NCI-H187 (cell line): ENCODE results near the gene NDUFS5.
A peak's percentile ranks its signal among the peaks of the same experiment; 100 is the strongest.
"Not testable (repeated sequence)": the region's sequence is repeated elsewhere in the genome, so short reads cannot be mapped to it uniquely, and the experiment has no call there.

Experiments
- DNase-seq, 2 experiments: peaks; one replicate each; lab custom pipeline; 2025; lab: John Stamatoyannopoulos, UW

NDUFS5 gene

GRCh38 chr1:39026051-39026865, at the start of gene NDUFS5:
TSS of gene NDUFS5 (plus strand) at chr1:39026350. CDS start at chr1:39028725, 2,375 bp downstream.
- DNase-seq: peak; percentile 75 to 85

DNA sequence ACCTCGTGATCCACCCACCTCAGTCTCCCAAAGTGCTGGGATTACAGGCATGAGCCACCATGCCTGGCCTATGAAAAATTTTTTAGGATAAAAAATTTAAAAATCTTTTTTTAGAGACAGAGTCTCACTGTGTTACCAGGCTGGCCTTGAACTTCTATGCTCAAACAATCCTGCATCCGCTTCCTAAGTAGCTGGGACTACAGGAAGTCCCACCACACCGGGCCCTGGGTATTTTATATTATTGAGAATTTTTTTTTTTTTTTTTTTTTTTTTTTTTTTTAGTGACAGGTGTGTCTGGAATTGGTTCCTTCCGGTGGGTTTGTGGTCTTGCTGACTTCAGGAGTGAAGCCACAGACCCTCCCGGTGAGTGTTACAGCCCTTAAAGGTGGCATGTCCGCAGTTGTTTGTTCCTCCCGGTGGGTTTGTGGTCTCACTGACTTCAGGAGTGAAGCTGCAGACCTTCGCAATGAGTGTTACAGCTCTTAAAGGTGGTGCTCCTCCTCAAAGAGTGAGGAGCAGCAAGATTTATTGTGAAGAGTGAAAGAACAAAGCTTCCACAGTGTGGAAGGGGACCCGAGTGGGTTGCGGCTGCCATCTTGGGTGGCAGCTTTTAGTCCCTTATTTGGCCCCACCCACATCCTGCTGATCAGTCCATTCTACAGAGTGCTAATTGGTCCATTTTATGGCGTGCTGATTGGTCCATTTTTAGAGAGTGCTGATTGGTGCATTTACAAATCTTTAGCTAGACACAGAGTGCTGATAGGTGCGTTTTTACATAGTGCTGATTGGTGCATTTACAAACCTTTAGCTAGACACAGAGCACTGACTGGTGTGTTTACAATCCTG, 48.5 kb upstream of the NDUFS5 start:
- not testable (repeated sequence) for DNase-seq

- not testable (repeated sequence) for DNase-seq
These were observed 48.0 kb upstream of the NDUFS5 start for GRCh38 chr1:38978245-38978542.

DNA sequence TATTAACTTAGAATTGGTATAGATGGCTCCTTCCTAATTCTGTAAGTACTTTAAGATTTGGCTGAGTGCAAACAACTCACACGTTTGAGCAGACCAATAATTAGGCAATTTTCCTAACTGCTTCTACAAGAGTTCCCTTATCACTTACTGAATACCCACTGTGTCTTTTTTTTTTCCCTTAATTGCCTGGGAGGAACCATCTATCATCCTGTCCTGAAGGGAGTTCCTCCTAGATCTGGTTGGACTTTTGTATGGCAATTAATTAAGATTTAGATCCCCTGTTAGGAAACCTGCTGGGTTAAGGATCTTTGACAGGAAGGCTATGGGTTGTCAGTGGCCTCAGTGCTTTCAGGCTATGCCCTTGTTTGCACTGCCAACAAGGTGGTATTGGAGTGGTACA, 46.8 kb upstream of the NDUFS5 start:
- DNase-seq: not testable (repeated sequence)

GRCh38 chr1:38989979-38990378, 36.2 kb upstream of the NDUFS5 start:
- DNase-seq: no peak

- DNase-seq: no peak
These were observed 35.8 kb upstream of the NDUFS5 start for GRCh38 chr1:38990386-38990737.

DNA sequence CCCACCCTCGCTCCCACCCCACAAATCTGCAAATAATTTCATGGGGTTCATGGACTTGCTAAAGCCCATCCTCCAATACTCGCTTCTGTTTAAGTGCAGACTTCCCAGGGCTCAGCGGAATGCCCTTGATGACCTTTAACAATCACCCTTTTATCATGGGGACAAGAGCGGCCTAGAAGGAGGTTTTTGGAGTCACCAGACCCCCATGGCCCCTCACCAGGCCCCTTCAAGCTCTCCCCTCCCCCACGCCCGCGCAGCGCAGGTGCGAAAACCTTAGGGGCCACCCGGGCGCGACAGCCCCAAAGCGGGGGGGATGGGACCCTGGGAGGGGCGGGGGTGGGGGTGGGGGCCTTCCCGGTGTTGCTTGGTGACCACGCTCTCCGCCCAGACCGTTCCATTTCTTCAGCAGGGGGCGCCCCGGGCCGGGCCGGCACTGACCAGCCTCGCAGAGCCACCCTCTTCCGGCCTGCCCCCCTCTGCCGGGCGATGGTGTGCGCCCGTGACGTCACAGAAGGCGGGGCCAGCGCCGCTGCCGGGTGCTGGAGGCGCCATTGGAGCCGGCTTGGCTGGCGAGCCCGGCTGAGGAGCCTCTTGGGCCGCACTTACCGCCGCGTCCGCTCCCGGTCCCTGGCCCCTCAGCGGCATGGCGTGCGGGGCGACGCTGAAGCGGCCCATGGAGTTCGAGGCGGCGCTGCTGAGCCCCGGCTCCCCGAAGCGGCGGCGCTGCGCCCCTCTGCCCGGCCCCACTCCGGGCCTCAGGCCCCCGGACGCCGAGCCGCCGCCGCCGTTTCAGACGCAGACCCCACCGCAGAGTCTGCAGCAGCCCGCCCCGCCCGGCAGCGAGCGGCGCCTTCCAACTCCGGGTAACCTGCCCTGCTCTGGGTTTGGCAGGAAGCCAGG, 35.2 kb upstream of the NDUFS5 start, which contains the start of gene AKIRIN1:
AKIRIN1 (plus strand) TSS at position 539 of the 900 bp plus-strand sequence; CDS start at position 644, 105 bp downstream.
- DNase-seq: peak; percentile 89 to 94

GRCh38 chr1:38991638-38992411, 34.3 kb upstream of the NDUFS5 start:
- DNase-seq: no peak

DNA sequence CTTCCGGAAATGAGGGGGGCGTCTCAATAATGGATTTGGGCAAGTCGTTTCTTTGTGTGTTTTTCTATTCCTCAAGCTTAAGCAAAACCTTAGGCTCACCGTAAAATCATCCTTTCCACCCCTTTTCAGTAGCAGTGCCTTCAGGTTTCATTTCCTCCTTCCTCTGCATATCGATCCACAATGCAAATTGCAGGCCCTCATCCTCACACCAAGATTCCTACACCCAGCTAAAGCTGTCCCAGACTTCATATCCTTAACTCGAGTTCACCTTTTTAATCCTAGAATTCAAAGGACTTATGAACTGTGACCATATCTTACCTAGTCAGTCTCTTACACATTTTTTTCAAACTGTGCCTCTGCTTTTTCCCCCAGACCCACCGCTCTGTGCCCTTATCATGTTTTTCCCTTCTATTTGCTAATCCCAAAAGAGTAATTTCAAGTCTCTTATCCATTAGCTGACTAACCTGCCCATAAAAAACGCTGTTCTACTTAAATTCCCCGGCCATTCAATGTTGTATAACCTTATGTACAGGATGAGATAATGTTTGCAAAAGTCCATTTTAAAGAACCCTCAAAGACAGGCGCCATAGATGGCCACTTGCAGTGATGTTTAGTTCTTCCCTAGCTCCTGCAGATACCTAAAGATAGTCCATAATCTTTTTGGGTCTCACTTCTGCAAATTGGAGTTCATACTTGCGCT, 33.6 kb upstream of the NDUFS5 start:
- DNase-seq: no peak

DNA sequence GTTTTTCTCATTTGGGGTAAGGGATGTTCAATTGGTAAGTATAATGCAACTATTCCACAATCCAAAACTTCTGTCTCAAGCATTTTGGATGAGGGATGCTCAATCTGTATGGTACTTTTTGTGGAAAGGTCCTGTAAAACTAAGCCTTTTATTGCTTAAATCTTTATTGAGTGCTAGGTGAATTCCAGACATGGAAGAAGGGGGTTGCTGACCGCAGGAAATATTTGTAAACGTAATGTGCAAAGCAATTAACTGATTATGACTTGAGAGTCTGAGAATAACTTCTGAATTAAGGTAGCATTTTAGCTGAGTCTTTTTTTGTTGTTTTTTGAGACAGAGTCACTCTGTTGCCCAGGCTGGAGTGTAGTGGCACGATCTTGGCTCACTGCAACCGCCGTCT, 32.0 kb upstream of the NDUFS5 start:
- DNase-seq: no peak

DNA sequence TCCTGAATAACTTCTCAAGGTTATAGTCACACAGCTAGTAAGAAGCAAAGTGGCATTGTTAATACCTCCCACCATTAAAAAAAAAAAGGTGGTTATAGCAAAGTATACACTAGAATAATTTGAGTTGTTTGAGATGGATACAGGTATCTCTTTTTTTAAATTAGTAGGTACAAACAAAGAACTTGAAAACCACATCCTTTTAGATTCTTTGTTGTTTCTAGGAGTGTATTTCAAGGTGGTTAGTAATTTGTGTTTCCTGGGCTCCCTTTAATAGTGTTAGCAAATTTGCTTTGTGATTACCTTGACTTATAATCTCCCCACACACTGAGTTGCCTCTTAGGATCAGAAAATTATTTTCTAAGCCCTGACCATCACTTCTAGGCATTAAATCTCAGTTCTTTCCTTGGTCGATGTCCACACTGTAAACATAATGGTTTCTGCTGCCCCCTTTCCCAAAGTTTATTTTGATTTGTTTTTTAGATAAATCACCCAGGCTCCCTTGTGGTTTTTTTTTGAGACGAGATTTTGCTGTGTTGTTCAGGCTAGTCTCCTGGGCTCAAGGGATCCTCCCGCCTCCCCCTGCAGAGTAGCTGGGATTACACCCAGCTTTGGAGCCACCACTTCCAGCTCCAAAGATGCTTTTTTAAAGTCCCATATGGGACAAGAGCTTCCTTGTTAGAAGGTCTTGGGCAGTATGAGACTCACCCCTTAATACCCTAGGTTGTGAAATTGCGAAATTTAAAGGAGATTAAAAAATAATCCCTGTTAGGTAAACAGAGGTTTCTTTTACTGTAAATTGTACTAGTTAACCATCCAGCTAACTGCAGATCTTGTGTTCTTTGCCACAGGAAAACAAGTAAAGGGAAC, 28.9 kb upstream of the NDUFS5 start:
- DNase-seq: no peak

DNA sequence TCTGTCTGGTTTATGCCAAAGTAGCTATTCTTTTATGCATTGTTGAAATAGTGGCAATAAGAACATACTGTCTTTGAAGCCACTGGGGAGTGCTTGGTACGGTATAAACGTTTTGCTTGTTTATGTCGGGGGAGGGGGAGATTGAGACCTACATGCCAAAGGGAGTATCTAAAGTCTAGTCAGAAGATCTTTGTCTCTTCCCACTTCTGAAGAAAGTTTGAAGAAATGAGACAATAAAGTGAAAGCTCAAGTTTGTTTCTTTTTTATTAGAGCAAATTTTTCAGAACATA, 28.3 kb upstream of the NDUFS5 start:
- no peak for DNase-seq

DNA sequence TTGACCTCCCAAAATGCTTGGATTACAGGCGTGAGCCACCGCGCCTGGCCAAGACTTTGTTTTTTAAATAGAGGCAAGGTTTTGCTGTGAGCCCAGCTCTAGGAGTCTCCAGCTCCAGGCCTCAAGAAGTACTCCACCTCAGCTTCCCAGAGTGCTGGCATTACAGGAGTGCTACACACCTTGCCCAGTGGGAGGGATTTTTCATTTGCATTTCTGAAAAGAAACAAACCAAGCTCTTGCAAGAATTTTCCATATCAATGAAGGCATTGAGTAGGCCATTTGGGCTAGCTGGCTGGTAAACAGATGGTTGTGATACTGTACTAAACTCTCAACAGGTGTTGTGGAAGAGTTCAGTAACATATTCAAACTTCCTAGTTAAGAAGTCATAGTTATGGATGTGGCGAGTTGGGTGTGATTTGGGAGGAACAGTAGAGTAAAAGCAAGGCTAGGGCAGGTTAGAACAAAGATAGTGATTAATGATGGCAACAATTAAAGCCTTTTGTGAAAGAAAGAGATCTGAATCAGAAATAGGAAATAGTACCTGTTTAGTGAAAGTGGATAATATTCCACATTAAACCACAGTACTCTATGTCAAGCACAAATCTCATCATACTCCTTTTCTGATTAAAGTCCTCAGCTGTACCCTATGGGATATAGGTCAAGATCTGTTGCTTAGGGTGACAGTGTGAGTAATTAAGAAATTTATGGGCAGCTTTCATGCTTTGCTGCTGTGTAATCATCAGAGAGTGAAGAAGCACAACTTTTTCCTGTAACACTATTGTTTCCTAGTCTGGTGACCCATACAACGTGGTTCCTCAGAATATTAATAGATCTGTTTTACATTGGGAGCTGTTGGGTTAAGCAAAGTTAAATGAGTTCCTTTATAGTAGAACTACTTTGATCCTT, 24.4 kb upstream of the NDUFS5 start:
- DNase-seq: no peak

DNA sequence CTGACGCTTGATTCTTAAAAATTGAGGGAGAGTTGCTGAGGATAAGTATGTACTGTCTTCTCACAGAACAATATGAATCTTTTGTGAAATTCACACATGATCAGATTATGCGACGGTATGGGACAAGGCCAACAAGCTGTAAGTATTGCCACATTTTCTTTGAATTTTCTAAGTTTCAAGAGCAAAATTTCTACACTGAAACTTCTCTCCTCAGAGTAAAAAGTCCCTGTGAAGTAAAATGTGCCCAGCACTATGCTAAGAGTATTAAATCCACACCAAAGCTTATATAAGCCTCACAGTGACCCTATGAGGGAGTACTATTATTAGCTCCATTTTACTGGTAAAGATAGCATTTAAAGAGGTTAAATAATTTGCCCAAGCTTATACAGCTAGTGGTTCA, 22.9 kb upstream of the NDUFS5 start:
- DNase-seq: no peak

DNA sequence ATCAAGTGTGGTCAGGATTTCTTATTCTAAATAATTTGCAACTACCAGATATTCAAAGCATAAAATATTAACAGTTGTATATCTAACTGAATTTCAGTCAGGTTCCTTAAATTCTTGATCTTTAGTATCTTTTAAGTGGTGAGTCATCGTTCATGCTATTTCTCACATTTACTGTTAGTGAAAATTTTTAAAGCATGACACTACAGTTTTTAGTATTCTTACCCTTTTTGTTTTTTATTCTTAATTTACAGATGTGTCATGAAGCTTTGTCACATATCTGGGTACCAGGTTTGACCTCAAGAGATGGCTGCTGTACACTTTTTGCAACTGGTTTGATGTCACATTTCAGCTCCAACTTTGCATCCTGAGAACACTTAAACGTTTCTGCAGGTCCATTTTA, 22.4 kb upstream of the NDUFS5 start:
- DNase-seq: no peak

DNA sequence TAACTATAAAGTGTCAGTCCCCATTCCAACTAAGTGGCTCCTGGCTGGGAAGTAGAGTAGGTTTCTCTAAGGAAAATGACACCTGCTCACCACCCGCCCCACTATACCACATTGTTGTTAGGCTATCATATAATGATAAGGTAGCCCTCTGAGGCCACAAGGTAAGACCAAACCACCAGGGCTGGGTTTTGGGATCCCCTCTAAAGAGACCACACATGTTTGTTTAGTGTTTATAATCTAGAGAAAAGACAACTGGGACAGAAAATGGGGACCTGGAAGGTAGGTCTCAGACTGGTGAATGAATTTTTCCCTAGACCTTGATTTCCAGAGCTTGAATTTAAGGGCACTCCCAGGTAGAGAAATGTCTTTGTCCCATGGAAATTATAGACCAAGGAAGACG, 19.9 kb upstream of the NDUFS5 start:
- no peak for DNase-seq

DNA sequence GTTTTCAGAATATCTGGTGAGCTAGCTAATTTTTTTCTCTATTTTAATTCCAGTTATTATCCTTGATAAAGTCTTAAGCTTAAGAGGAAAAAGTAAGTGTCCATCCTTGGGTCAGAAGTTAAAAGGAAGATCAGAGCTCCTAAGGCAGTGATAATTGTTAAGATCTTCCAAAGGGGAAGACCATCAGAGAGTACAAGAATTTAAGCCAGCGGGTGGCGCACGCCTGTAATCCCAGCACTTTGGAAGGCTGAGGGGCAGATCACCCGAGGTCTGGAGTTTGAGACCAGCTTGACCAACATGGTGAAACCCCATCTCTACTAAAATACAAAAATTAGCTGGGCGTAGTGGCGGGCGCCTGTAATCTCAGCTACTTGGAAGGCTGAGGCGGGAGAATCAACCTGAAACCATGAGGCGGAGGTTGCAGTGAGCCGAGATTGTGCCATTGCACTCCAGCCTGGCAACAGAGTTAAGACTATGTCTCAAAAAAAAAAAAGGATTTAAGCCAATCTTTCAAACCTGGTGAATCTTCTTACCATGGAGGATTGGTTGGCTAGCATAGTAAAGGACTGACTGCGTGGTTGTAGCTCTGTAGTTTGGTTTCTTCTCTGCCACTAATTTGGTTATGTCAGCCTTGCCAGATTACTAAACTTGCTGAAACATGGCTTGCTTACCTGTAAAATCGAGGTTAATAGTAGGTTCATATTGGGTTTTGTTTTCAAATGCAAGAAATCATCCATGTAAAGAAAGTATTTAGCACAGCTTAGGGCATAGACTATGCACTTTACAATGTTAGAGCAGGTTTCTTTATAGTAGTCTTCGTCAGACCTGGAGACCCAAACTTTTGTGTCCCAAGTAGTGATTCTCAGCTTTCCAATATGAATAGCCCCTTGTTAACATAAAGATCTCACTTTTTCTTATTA, 19.2 kb upstream of the NDUFS5 start:
- no peak for DNase-seq

DNA sequence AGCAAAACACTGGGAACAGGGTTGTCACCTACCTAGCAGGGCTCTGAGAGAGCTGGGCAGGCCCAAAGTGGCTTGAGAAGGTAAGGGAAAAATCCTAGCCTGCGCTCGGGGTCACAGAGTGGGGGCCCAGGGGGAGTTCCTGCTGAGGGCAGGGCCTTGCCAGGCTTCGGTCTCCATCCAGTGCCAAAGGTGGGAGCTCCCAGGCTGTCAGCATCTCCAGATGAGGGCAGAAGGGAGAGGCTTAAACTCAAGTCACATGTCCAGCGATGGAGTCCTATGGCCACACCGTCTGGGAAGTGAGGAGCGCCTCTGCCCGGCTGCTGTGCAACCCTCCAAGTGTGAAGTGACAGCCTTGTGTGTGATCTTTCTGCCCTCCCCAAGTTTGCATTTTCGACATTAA, 11.2 kb upstream of the NDUFS5 start:
- DNase-seq: not testable (repeated sequence)
